Measurements from ENCODE around the gene GPANK1. TPM values are rescaled to one million over a fixed set of nuclear protein-coding genes. Genes with fewer than 3 reads are reported as not detected.

Gene GPANK1
- total and polyA plus RNA-seq, 2 donors (not counting 1 experiment from before 2014, with no cell fraction given) = 22.6 to 24.3 TPM

GRCh38 chr6:31663961-31664789, 622 bp downstream of the GPANK1 start:
- Mint-ChIP-seq H3K4me3 (peak overlapping the region; percentile 96), H3K27ac (peak overlapping the region; percentile 100), H3K27me3 (no peaks in the 10 kb centered on the region), H3K9me3 (ENCODE audit: insufficient read depth) (no peaks in the 10 kb centered on the region), H3K4me1 (peaks cover 64% of the 10 kb centered on the region)
- WGBS (ENCODE audit: insufficient coverage) = 46% methylated on average over 13 of the region's 17 CpGs
- POLR2A ChIA-PET = interaction anchor here (0.6 to 5.9 kb wide), 8 partner anchors 9 to 1306 kb away, joined by 3 to 57 read pairs (median 4); partner anchors contain the start of genes BAG6, DDX39B and NEU1
- Histone ChIP-seq H3K9ac (ENCODE audit: low read length) (peak overlapping the region; percentile 89), H2AFZ (ENCODE audit: insufficient read depth, low read depth, low read length, poor library complexity, severe bottlenecking) (peak overlapping the region; percentile 72), H3K4me2 (replicated peaks; ENCODE audit: low read depth, low read length, poor library complexity, severe bottlenecking) (peak overlapping the region; percentile 90), H3K36me3 (replicated peaks in 1 of 2; ENCODE audit: control extremely low read depth in 1 of 2, control insufficient read depth in 1 of 2, extremely low read depth in 1 of 2, insufficient read depth in 2 of 2, low read length in 1 of 2) (peaks cover 12 to 47% of the 10 kb centered on the region in 2 experiments), H3K4me3 (ENCODE audit: control extremely low read depth in 1 of 5, extremely low read depth in 1 of 5, insufficient read depth in 1 of 5, low read depth in 2 of 5, low read length in 4 of 5) (peak overlapping the region; percentile 58 to 98 (median 85)), H3K79me2 (ENCODE audit: control insufficient read depth, insufficient read depth, low read length) (peaks cover 87% of the 10 kb centered on the region), H3K27ac (ENCODE audit: low read length in 2 of 2) (peak overlapping the region; percentile 96 to 98), H4K20me1 (ENCODE audit: control insufficient read depth, insufficient read depth, low read length, poor library complexity, severe bottlenecking) (peaks cover 19% of the 10 kb centered on the region), H3K27me3 (replicated peaks in 1 of 4; ENCODE audit: control extremely low read depth in 1 of 4, control insufficient read depth in 3 of 4, insufficient read depth in 4 of 4, low read length in 3 of 4) (no peaks in the 10 kb centered on the region), H3K9me3 (ENCODE audit: control extremely low read depth in 1 of 3, control insufficient read depth in 2 of 3, insufficient read depth in 1 of 3, low read length in 2 of 3) (no peaks in the 10 kb centered on the region), H3K4me1 (ENCODE audit: control insufficient read depth in 2 of 2, insufficient read depth in 2 of 2, low read length in 2 of 2) (peaks cover 34 to 56% of the 10 kb centered on the region in 2 donors)
- peak; percentile 30 for DNase-seq
- CTCF ChIA-PET = interaction anchor here (1.0 to 1.9 kb wide), 7 partner anchors 11 to 118 kb away, joined by 3 to 9 read pairs (median 3); partner anchors contain the start of genes ATP6V1G2 and BAG6
- ATAC-seq (ENCODE audit: low read depth) = no peak
- no peak for TF ChIP-seq EZH2 (IDR thresholded peaks at IDR 0.05; ENCODE audit: borderline replicate concordance, insufficient read depth, low read depth, low read length, poor library complexity, severe bottlenecking)
- TF ChIP-seq, protein P1, sequence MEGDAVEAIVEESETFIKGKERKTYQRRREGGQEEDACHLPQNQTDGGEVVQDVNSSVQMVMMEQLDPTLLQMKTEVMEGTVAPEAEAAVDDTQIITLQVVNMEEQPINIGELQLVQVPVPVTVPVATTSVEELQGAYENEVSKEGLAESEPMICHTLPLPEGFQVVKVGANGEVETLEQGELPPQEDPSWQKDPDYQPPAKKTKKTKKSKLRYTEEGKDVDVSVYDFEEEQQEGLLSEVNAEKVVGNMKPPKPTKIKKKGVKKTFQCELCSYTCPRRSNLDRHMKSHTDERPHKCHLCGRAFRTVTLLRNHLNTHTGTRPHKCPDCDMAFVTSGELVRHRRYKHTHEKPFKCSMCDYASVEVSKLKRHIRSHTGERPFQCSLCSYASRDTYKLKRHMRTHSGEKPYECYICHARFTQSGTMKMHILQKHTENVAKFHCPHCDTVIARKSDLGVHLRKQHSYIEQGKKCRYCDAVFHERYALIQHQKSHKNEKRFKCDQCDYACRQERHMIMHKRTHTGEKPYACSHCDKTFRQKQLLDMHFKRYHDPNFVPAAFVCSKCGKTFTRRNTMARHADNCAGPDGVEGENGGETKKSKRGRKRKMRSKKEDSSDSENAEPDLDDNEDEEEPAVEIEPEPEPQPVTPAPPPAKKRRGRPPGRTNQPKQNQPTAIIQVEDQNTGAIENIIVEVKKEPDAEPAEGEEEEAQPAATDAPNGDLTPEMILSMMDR (IDR thresholded peaks at IDR 0.05) = no peak
- intact Hi-C loops (cut with micrococcal nuclease) = no loop called here

All from B cell (primary cell).